GM12801 (cell line): ENCODE measurements around the gene ADAMTS17.

ENCODE experiments used
- TF ChIP-seq, protein P1 (sequence below): IDR thresholded peaks from one replicate; pipeline ENCODE4 v1.5.1; 2011; ENCODE audit warnings: control low read depth; ENCODE audit not compliant: insufficient read length; ENCODE audit errors: extremely low read depth

ADAMTS17 gene

GRCh38 chr15:100095541-100096247, 246.1 kb downstream of the ADAMTS17 start:
- TF ChIP-seq, protein P1, sequence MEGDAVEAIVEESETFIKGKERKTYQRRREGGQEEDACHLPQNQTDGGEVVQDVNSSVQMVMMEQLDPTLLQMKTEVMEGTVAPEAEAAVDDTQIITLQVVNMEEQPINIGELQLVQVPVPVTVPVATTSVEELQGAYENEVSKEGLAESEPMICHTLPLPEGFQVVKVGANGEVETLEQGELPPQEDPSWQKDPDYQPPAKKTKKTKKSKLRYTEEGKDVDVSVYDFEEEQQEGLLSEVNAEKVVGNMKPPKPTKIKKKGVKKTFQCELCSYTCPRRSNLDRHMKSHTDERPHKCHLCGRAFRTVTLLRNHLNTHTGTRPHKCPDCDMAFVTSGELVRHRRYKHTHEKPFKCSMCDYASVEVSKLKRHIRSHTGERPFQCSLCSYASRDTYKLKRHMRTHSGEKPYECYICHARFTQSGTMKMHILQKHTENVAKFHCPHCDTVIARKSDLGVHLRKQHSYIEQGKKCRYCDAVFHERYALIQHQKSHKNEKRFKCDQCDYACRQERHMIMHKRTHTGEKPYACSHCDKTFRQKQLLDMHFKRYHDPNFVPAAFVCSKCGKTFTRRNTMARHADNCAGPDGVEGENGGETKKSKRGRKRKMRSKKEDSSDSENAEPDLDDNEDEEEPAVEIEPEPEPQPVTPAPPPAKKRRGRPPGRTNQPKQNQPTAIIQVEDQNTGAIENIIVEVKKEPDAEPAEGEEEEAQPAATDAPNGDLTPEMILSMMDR, result no peak

DNA sequence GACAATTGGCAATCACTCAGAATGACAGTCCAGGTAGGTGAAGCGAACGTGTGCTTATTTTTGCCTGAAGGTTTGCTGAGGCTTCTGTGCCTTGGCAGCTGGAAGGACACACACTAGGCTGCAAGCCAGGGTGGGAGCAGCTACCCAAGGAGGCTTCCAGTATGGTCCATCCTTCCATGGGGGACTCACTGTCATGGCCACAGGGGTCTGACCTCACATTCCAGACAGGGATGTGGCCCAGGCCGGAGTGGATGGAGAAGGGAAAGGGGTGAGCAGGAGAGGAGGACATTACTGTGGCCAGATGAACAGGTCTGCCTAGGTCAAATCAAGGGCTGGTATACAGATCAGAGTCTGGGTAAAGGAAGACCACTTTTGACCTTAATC, 247.7 kb downstream of the ADAMTS17 start:
- TF ChIP-seq, protein P1, result no peak

GRCh38 chr15:100093211-100094126, 248.3 kb downstream of the ADAMTS17 start:
- TF ChIP-seq, protein P1, result no peak

DNA sequence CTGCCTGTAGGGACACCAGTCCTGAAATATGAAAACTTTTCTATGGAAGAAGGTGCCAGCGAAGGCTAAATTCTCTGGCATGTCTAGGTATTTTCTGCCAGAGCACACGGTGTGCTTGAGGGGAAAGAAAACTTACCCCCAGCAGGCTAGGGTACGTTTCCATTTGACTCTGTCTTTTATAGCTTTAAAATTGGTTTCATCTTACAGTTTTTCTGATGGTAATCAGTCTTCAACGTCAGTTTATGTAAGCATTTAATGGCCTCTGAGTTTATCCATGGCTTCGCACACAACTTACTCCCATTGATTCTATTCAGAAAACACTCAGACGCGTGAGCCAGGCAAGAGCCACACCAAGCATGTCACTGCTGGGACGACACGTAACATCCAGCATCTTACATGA, 249.7 kb downstream of the ADAMTS17 start:
- TF ChIP-seq, protein P1, result no peak

GRCh38 chr15:100090411-100090810, 251.4 kb downstream of the ADAMTS17 start:
- TF ChIP-seq, protein P1, result no peak

GRCh38 chr15:100083572-100083971, 258.2 kb downstream of the ADAMTS17 start:
- TF ChIP-seq, protein P1, result no peak

DNA sequence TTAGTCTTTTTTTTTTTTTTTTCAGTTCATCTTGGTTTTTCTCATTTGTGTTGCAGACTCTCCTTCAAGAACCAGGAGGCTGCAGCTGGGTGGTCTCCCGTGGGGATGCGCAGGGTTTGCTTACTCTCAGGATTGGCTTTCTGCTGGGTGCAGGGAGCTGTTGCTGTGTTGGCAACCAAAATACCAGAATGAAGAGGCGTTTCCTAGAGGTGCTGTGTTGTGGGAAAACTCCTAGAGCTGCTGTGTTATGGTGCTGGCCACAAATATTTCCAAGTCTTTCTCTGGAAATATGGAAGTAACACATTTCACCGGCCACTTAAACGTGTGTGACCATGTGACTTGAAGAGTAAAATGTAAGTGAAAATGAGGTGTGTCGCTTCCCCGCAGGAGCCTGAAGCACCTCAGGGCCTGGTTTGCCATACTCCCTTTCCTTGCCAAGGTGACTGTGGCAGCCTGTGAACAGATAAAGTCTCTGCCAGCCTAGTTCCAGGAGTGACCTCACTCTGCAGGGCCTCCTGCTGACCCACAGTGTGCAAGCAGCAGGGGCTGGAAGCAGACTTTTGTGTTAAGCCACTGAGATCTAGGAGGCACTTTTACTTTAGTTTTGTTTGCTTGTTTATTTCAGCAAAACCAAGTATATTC, 258.9 kb downstream of the ADAMTS17 start:
- TF ChIP-seq, protein P1, result no peak
